Measurements from ENCODE around the gene PPP1R11. TPM values are rescaled to one million over a fixed set of nuclear protein-coding genes. Genes with fewer than 3 reads are reported as not detected.

Gene PPP1R11
- total and polyA plus RNA-seq, 9 of the 15 experiments (the other 6 are each of a cell fraction or from before 2014, with no cell fraction given): 17.8 to 94.8 (median 44.6) TPM

GRCh38 chr6:30041821-30042220 lies 25.2 kb upstream of the PPP1R11 start (continued):
- no peak for TF ChIP-seq ZC3H11A (IDR thresholded peaks at IDR 0.05; ENCODE audit: low read depth, low read length)
- TF ChIP-seq CBX5 (IDR thresholded peaks at IDR 0.05; ENCODE audit: borderline replicate concordance, low read depth): no peak
- no peak for TF ChIP-seq HMBOX1 (IDR thresholded peaks at IDR 0.05)
- TF ChIP-seq TAF9B (IDR thresholded peaks at IDR 0.05; ENCODE audit: partially characterized antibody): no peak
- TF ChIP-seq POLR3A (IDR thresholded peaks at IDR 0.05; ENCODE audit: borderline replicate concordance, extremely low read depth, insufficient read depth, insufficient read length): no peak
- no peak for TF ChIP-seq ZNF316 (IDR thresholded peaks at IDR 0.05)
- TF ChIP-seq ESRRB (CRISPR knock-in tag; IDR thresholded peaks at IDR 0.05; ENCODE audit: borderline replicate concordance): no peak
- TF ChIP-seq ATF3 (IDR thresholded peaks at IDR 0.05): peak; percentile 59
- TF ChIP-seq ATF3 (CRISPR knock-in tag; conservative IDR thresholded peaks at IDR 0.05): no peak
- no peak for TF ChIP-seq POU5F1 (IDR thresholded peaks at IDR 0.05; ENCODE audit: borderline replicate concordance, low read depth, low read length, partially characterized antibody)

- no peak for FAIRE-seq
- H3K27ac ChIP-seq (ENCODE audit: extremely low read depth, low read depth, low read length): no peak overlapping the region
- TF ChIP-seq ZEB2 (IDR thresholded peaks at IDR 0.05): no peak
- no peak for TF ChIP-seq ZSCAN29 (IDR thresholded peaks at IDR 0.05)
- no peak for TF ChIP-seq MAZ (CRISPR knock-in tag; conservative IDR thresholded peaks at IDR 0.05 in 1 of 2, IDR thresholded peaks at IDR 0.05 in 1 of 2)
- no peak for TF ChIP-seq ETV6 (IDR thresholded peaks at IDR 0.05; ENCODE audit: borderline replicate concordance in 1 of 2, low read depth in 2 of 2, low read length in 1 of 2)
- no peak for TF ChIP-seq ETV6 (CRISPR knock-in tag; IDR thresholded peaks at IDR 0.05; ENCODE audit: borderline replicate concordance)
- no peak for TF ChIP-seq ZNF431 (CRISPR knock-in tag; IDR thresholded peaks at IDR 0.05)
- no peak for TF ChIP-seq SRSF3 (IDR thresholded peaks at IDR 0.05; ENCODE audit: insufficient read depth, low read length)
- no peaks in the 10 kb centered on the region for H3K9me1 ChIP-seq (ENCODE audit: control insufficient read depth, insufficient read depth, low read length)
- H3K9me3 ChIP-seq (replicated peaks; ENCODE audit: control insufficient read depth, insufficient read depth, low read depth, low read length): no peaks in the 10 kb centered on the region
- WGBS (ENCODE audit: insufficient coverage, low coverage, missing lambda C conversion rate): 87% methylated on average over 1 of the region's 1 CpG
- BruUV-seq (replicated peaks): no TSS peak
- H3K9ac ChIP-seq (ENCODE audit: insufficient read depth in 1 of 2, low read depth in 2 of 2, low read length in 2 of 2): no peak overlapping the region
- no peak for ATAC-seq
- no peaks in the 10 kb centered on the region; the same call in 2 of the 3 replicates for H3K36me3 ChIP-seq (ENCODE audit: control insufficient read depth, insufficient read depth, low read length)
- no peak overlapping the region for H2AFZ ChIP-seq (ENCODE audit: low read depth, low read length)
- H3K4me1 ChIP-seq (replicated peaks in 1 of 2; ENCODE audit: control insufficient read depth in 2 of 2, insufficient read depth in 2 of 2, low read length in 2 of 2): peaks cover 0 to 6% of the 10 kb centered on the region in 2 experiments; a peak in 1 of 5 replicates
- POLR2A ChIA-PET: interaction anchor here (1.2 kb wide), 1 partner anchor 9 kb away, joined by 3 read pairs; no protein-coding TSS in a partner anchor
- H4K20me1 ChIP-seq (replicated peaks; ENCODE audit: control insufficient read depth, insufficient read depth, low read length): no peaks in the 10 kb centered on the region
- intact Hi-C loops (cut with micrococcal nuclease) (no loop called here), in situ Hi-C loops (cut with MboI) (no loop called here)
- H3K79me2 ChIP-seq (ENCODE audit: control insufficient read depth, insufficient read depth, low read length): no peaks in the 10 kb centered on the region
- no peaks in the 10 kb centered on the region for H3K27me3 ChIP-seq (ENCODE audit: control insufficient read depth in 2 of 2, insufficient read depth in 2 of 2, low read length in 2 of 2)
- H3K4me3 ChIP-seq: no peak overlapping the region
- CTCF ChIA-PET (ENCODE audit: low intra/inter-chr PET ratio): no interaction called here
- no peak overlapping the region for H3K4me2 ChIP-seq (ENCODE audit: insufficient read depth, low read length)
- no peak for DNase-seq (ENCODE audit: extremely low read depth in 1 of 4, low spot score in 3 of 4)
These were observed 24.5 kb upstream of the PPP1R11 start for GRCh38 chr6:30042476-30042875.
